H1 (cell line): Measurements from ENCODE around the gene CABLES2. TPM values are rescaled to one million over a fixed set of nuclear protein-coding genes. Genes with fewer than 3 reads are reported as not detected.
A peak's percentile ranks its signal among the peaks of the same experiment; 100 is the strongest.

Source experiments
- CTCF ChIA-PET: fragments of 300-600 bp; sonication (Branson Sonifier 250); formaldehyde crosslinking; loops from one replicate; lab custom pipeline; 2021; ENCODE audit not compliant: partially characterized antibody; lab: Charles Lee
- POLR2A ChIA-PET: fragments of 300-600 bp; sonication (Branson Sonifier 250); formaldehyde crosslinking; loops from one replicate; lab custom pipeline; 2021; ENCODE audit warnings: inconsistent platforms; ENCODE audit not compliant: partially characterized antibody; lab: Charles Lee
- DNase-seq, 2 experiments: peaks; one replicate each; pipeline versions ENCODE4 v3.0.0 to v3.0.0-alpha.2; 2010 to 2022; ENCODE audit warnings: low spot score in 2 of 2, low read depth in 1 of 2, mixed read lengths in 1 of 2
- FAIRE-seq: peaks from 2 replicates; lab custom pipeline; 2011; peaks lifted over from hg19 to GRCh38; lab: Jason Lieb, UNC
- H2AFZ ChIP-seq: 2 replicates; pipeline ENCODE4 v1.8.1; 2012; ENCODE audit warnings: low read length, inconsistent platforms
- H2AK5ac ChIP-seq: 2 replicates; pipeline ENCODE4 v1.6.1; 2013; ENCODE audit warnings: low read depth, low read length
- H2BK120ac ChIP-seq: replicated peaks from 2 replicates; pipeline ENCODE3; 2013; ENCODE audit warnings: low read depth, low read length, inconsistent platforms
- H2BK12ac ChIP-seq: 2 replicates; pipeline ENCODE4 v1.6.1; 2013; ENCODE audit warnings: low read depth, low read length
- H2BK15ac ChIP-seq: 2 replicates; pipeline ENCODE4 v1.6.1; 2013; ENCODE audit warnings: low read length
- H2BK20ac ChIP-seq: 2 replicates; pipeline ENCODE4 v1.6.1; 2013; ENCODE audit warnings: low read length
- H2BK5ac ChIP-seq: 2 replicates; pipeline ENCODE4 v1.6.1; 2013; ENCODE audit warnings: low read depth, low read length
- H3K14ac ChIP-seq: 2 replicates; pipeline ENCODE4 v1.6.1; 2013; ENCODE audit warnings: inconsistent platforms; ENCODE audit not compliant: insufficient read length
- H3K18ac ChIP-seq: 2 replicates; pipeline ENCODE4 v1.6.1; 2013; ENCODE audit warnings: low read length; ENCODE audit errors: extremely low read depth
- H3K23ac ChIP-seq: 2 replicates; pipeline ENCODE4 v1.6.1; 2013; ENCODE audit warnings: inconsistent platforms; ENCODE audit not compliant: insufficient read length
- H3K23me2 ChIP-seq: 2 replicates; pipeline ENCODE4 v1.6.1; 2013; ENCODE audit warnings: low read depth, low read length
- H3K27ac ChIP-seq: 2 replicates; pipeline ENCODE4 v1.6.1; 2011; ENCODE audit warnings: low read depth, low read length, inconsistent platforms
- H3K27me3 ChIP-seq, 4 experiments: replicated peaks in 1 of 4; 1 replicate in 1 of 4; 2 replicates in 3 of 4; pipeline versions ENCODE4 v1.6.1 to v1.8.1; 2011 to 2013; ENCODE audit warnings: low read length in 3 of 4, mild to moderate bottlenecking in 3 of 4, inconsistent platforms in 2 of 4, mixed read lengths in 2 of 4, moderate library complexity in 1 of 4; ENCODE audit not compliant: control insufficient read depth in 3 of 4, insufficient read depth in 3 of 4; ENCODE audit errors: extremely low read depth in 1 of 4
- H3K36me3 ChIP-seq, 4 experiments: 2 replicates each; pipeline versions ENCODE4 v1.6.1 to v1.8.1; 2011 to 2013; ENCODE audit warnings: mild to moderate bottlenecking in 4 of 4, low read length in 3 of 4, moderate library complexity in 2 of 4, control low read depth in 1 of 4, inconsistent platforms in 1 of 4; ENCODE audit not compliant: insufficient read depth in 4 of 4, control insufficient read depth in 2 of 4
- H3K4ac ChIP-seq: replicated peaks from 2 replicates; pipeline ENCODE3; 2013; ENCODE audit warnings: low read length, low read depth, mixed read lengths, inconsistent platforms; ENCODE audit not compliant: insufficient read length
- H3K4me1 ChIP-seq, 4 experiments: replicated peaks in 1 of 4; 1 replicate in 1 of 4; 2 replicates in 3 of 4; pipeline versions ENCODE4 v1.6.1 to v1.8.1; 2011 to 2013; ENCODE audit warnings: low read length in 3 of 4, inconsistent platforms in 2 of 4, mixed read lengths in 1 of 4; ENCODE audit not compliant: insufficient read depth in 4 of 4, control insufficient read depth in 3 of 4
- H3K4me2 ChIP-seq, 2 experiments: 2 replicates each; pipeline versions ENCODE4 v1.6.1 to v1.8.1; 2011 to 2013; ENCODE audit warnings: low read depth in 2 of 2, low read length in 2 of 2, control low read depth in 1 of 2, inconsistent platforms in 1 of 2, mild to moderate bottlenecking in 1 of 2; ENCODE audit not compliant: insufficient read depth in 1 of 2
- H3K4me3 ChIP-seq, 4 experiments: fragments of 200-600, 300-600 bp in 1 of 4; sonication (generic), shearing (Covaris generic), sonication (Bioruptor Twin) in 1 of 4; 2 replicates each; pipeline versions ENCODE4 v1.5.1 to v1.8.1; 2011 to 2016; ENCODE audit warnings: low read length in 4 of 4, low read depth in 3 of 4, control low read depth in 2 of 4, inconsistent platforms in 2 of 4, mild to moderate bottlenecking in 2 of 4, mixed read lengths in 1 of 4, moderate library complexity in 1 of 4; ENCODE audit not compliant: insufficient read depth in 2 of 4; ENCODE audit errors: extremely low read depth in 1 of 4
- H3K56ac ChIP-seq: replicated peaks from 2 replicates; pipeline ENCODE3; 2013; ENCODE audit warnings: low read depth, mild to moderate bottlenecking, mixed read lengths, low read length, inconsistent platforms; ENCODE audit not compliant: insufficient read length
- H3K79me1 ChIP-seq: 2 replicates; pipeline ENCODE4 v1.6.1; 2013; ENCODE audit warnings: low read depth, low read length, control low read depth
- H3K79me2 ChIP-seq, 2 experiments: 2 replicates each; pipeline versions ENCODE4 v1.6.1 to v1.8.1; 2012 to 2013; ENCODE audit warnings: low read length in 2 of 2, mild to moderate bottlenecking in 2 of 2, inconsistent platforms in 1 of 2; ENCODE audit not compliant: insufficient read depth in 2 of 2, control insufficient read depth in 1 of 2
- H3K9ac ChIP-seq, 4 experiments: replicated peaks in 1 of 4; 1 replicate in 1 of 4; 2 replicates in 3 of 4; pipeline versions ENCODE4 v1.6.1 to v1.8.1; 2011 to 2013; ENCODE audit warnings: low read depth in 3 of 4, low read length in 3 of 4, control low read depth in 2 of 4, mild to moderate bottlenecking in 2 of 4, moderate library complexity in 2 of 4, inconsistent platforms in 1 of 4; ENCODE audit errors: extremely low read depth in 1 of 4
- H3K9me3 ChIP-seq, 2 experiments: 2 replicates each; pipeline versions ENCODE4 v1.6.1 to v1.8.1; 2012 to 2013; ENCODE audit warnings: mild to moderate bottlenecking in 2 of 2, moderate library complexity in 2 of 2, control low read depth in 1 of 2, inconsistent platforms in 1 of 2, low read depth in 1 of 2, low read length in 1 of 2, mixed read lengths in 1 of 2; ENCODE audit not compliant: insufficient read depth in 2 of 2
- H4K20me1 ChIP-seq, 2 experiments: replicated peaks in 1 of 2; 2 replicates each; pipeline versions ENCODE3 to v1.8.1; 2011 to 2013; ENCODE audit warnings: inconsistent platforms in 2 of 2, low read length in 2 of 2, mild to moderate bottlenecking in 1 of 2; ENCODE audit not compliant: insufficient read depth in 2 of 2, control insufficient read depth in 1 of 2
- H4K5ac ChIP-seq: 2 replicates; pipeline ENCODE4 v1.6.1; 2013; ENCODE audit warnings: low read length, low read depth, mixed read lengths, inconsistent platforms; ENCODE audit not compliant: insufficient read length
- H4K8ac ChIP-seq: 2 replicates; pipeline ENCODE4 v1.8.0; 2013; ENCODE audit warnings: mild to moderate bottlenecking, moderate library complexity, low read length, inconsistent platforms; ENCODE audit not compliant: insufficient read depth; ENCODE audit errors: extremely low read depth
- H4K91ac ChIP-seq: replicated peaks from 2 replicates; pipeline ENCODE3; 2013; ENCODE audit warnings: low read length, mixed read lengths, inconsistent platforms; ENCODE audit not compliant: insufficient read length
- CBX5 ChIP-seq: fragments of 300-800, 300-1000 bp; sonication (generic); IDR thresholded peaks from 2 replicates; pipeline ENCODE4 v1.7.1; 2016; ENCODE audit warnings: antibody characterized with exemption, low read length, low read depth
- GABPA ChIP-seq: IDR thresholded peaks from 2 replicates; pipeline ENCODE4 v1.6.1; 2011; ENCODE audit warnings: mild to moderate bottlenecking, low read length, moderate library complexity, borderline replicate concordance; ENCODE audit not compliant: insufficient read depth
- RFX5 ChIP-seq: IDR thresholded peaks from 2 replicates; pipeline ENCODE4 v1.6.1; 2011; ENCODE audit warnings: low read depth, low read length, improper control_type of control experiment, borderline replicate concordance
- WGBS, 2 experiments: shearing (Covaris generic) in 1 of 2; methylation state at CpG; one replicate each; pipeline versions ENCODE4 v1.1.6 to v1.1.7; 2013 to 2015; ENCODE audit warnings: low lambda C conversion rate in 2 of 2, mixed read lengths in 2 of 2, inconsistent platforms in 1 of 2, low coverage in 1 of 2, missing lambda C conversion rate in 1 of 2; ENCODE audit not compliant: insufficient replicate concordance in 2 of 2, insufficient coverage in 1 of 2, insufficient read length in 1 of 2; ENCODE audit errors: extremely low coverage in 1 of 2, missing lambda C conversion rate in 1 of 2; 5-methylcytosine and 5-hydroxymethylcytosine counted together
- polyA plus RNA-seq, 7 experiments: library from polyadenylated mRNA; depleted of rRNA in 3 of 7; stranded (reverse) in 5 of 7; unstranded in 2 of 7; fragments of >200 nt in 5 of 7; fragments of 200-250 nt in 2 of 7; gene quantifications; 1 replicate in 5 of 7; 2 replicates in 1 of 7; 4 replicates in 1 of 7; pipeline versions ENCODE4 v1.2.1 to v1.2.3, GENCODE V29; 2011 to 2013; ENCODE audit warnings: missing spikeins in 2 of 7, mixed read lengths in 2 of 7
- total RNA-seq: library from RNA; stranded (reverse); fragmentation: NEBNext Ultra II Directional; extraction: Animal tissue kit (Norgen Biotek cat#: 25700); gene quantifications from 2 replicates; pipeline ENCODE4 v1.2.1, GENCODE V29; 2021

CABLES2 gene
- total and polyA plus RNA-seq, 2 of the 8 experiments (the other 6 are each of a cell fraction or from before 2014, with no cell fraction given), result 8.0 to 8.8 TPM

- Histone ChIP-seq H3K79me1 (no peaks in the 10 kb centered on the region), H3K4me2 (no peak overlapping the region), H3K4ac (no peak overlapping the region), H2AFZ (no peak overlapping the region), H3K9me3 (no peaks in the 10 kb centered on the region), H4K20me1 (no peaks in the 10 kb centered on the region), H3K4me3 (no peak overlapping the region), H2BK12ac (peak overlapping the region; percentile 98; the same call in 1 of the 2 replicates), H2BK15ac (peak overlapping the region; percentile 81; the same call in 1 of the 2 replicates), H2AK5ac (no peak overlapping the region; the same call in 1 of the 2 replicates), H3K14ac (no peak overlapping the region)
- WGBS, 2 experiments, result 90% methylated on average over 23 of the region's 23 CpGs; no CpG with 5 or more reads in 1 of the 2 experiments
- TF ChIP-seq CBX5 (no peak), GABPA (no peak), RFX5 (no peak)
- TF ChIP-seq, all 59 proteins: peak for 0
- H3K9ac ChIP-seq, result no peak overlapping the region; a peak in 1 of 7 replicates
- H4K8ac ChIP-seq, result peak overlapping the region; percentile 70; the same call in 1 of the 2 replicates
- H3K36me3 ChIP-seq, result no peaks in the 10 kb centered on the region
- no peak for FAIRE-seq
- H3K27me3 ChIP-seq, result peaks cover 0 to 2% (median 0%) of the 10 kb centered on the region in 4 experiments; a peak in 1 of 7 replicates
- ChIA-PET CTCF (interaction anchor here (0.5 to 10.8 kb wide), 9 partner anchors 8 to 187 kb away, joined by 3 to 104 read pairs (median 4); no protein-coding TSS in a partner anchor), POLR2A (interaction anchor here (1.1 kb wide), 1 partner anchor 16 kb away, joined by 3 read pairs; no protein-coding TSS in a partner anchor)
- H3K23me2 ChIP-seq, result peaks cover 3% of the 10 kb centered on the region
- H4K91ac ChIP-seq, result peak overlapping the region; percentile 35
- H3K27ac ChIP-seq, result no peak overlapping the region
- DNase-seq, result no peak
- peak overlapping the region; percentile 48; the same call in 1 of the 2 replicates for H2BK20ac ChIP-seq
- no peak overlapping the region; the same call in 1 of the 2 replicates for H3K18ac ChIP-seq
- H3K56ac ChIP-seq, result no peak overlapping the region
- H3K23ac ChIP-seq, result no peak overlapping the region
- H2BK120ac ChIP-seq, result no peak overlapping the region
- H4K5ac ChIP-seq, result no peak overlapping the region
- no peaks in the 10 kb centered on the region for H3K79me2 ChIP-seq
- peak overlapping the region; percentile 60; the same call in 1 of the 2 replicates for H2BK5ac ChIP-seq
- H3K4me1 ChIP-seq, result peaks cover 0 to 38% (median 28%) of the 10 kb centered on the region in 4 experiments; a peak in 6 of 7 replicates
Observed at GRCh38 chr20:62429455-62430310, 22.6 kb upstream of the CABLES2 start.
